GM12878 (cell line): ENCODE data around the gene RTN3. TPM values are rescaled to one million over a fixed set of nuclear protein-coding genes. Genes with fewer than 3 reads are reported as not detected.

Experiments
- ATAC-seq: fragments of 200-7000 bp; cut with Tn5 transposase; 3 replicates; pipeline ENCODE4 v1.9.1; 2020; ENCODE audit warnings: mild to moderate bottlenecking, moderate library complexity
- BruUV-seq: library from RNA; stranded (reverse); fragments of 400-500 nt; replicated peaks from 2 replicates; lab custom pipeline; 2021; lab: Mats Ljungman, UMichigan
- CTCF ChIA-PET: fragments of 300-600 bp; sonication (Branson Sonifier 250); formaldehyde crosslinking; extraction: SDS; loops from one replicate; lab custom pipeline; 2021; ENCODE audit warnings: inconsistent platforms; lab: Yijun Ruan, JAX
- POLR2A ChIA-PET: fragments of 350-600 bp; formaldehyde crosslinking; extraction: SDS; loops from one replicate; lab custom pipeline; 2021; ENCODE audit warnings: inconsistent platforms; lab: Charles Lee
- RAD21 ChIA-PET: fragments of 300-600 bp; sonication (Branson Sonifier 250); formaldehyde crosslinking; loops from one replicate; lab custom pipeline; 2023; ENCODE audit warnings: antibody characterized with exemption; ENCODE audit not compliant: unreplicated experiment; lab: Charles Lee
- SMC1A ChIA-PET: fragments of 300-600 bp; sonication (Branson Sonifier 250); formaldehyde crosslinking; loops from one replicate; lab custom pipeline; 2023; ENCODE audit not compliant: unreplicated experiment, uncharacterized antibody; lab: Charles Lee
- DNase-seq: peaks from one replicate; pipeline ENCODE4 v3.0.0-alpha.2; 2011; ENCODE audit warnings: low read depth, low spot score
- FAIRE-seq: peaks from 3 replicates; lab custom pipeline; 2011; peaks lifted over from hg19 to GRCh38; lab: Jason Lieb, UNC
- H2AFZ ChIP-seq: 2 replicates; pipeline ENCODE4 v1.6.0; 2011; ENCODE audit warnings: low read depth, low read length, control low read depth; ENCODE audit not compliant: control insufficient read depth
- H3K27ac ChIP-seq: 2 replicates; pipeline ENCODE4 v1.5.1; 2011; ENCODE audit warnings: control low read depth; ENCODE audit not compliant: control insufficient read depth, insufficient read depth
- H3K27me3 ChIP-seq, 2 experiments: replicated peaks in 1 of 2; 2 replicates each; pipeline versions ENCODE4 v1.6.0 to v1.6.1; 2011; ENCODE audit warnings: low read length in 1 of 2; ENCODE audit not compliant: control insufficient read depth in 2 of 2, insufficient read depth in 2 of 2
- H3K36me3 ChIP-seq, 2 experiments: 2 replicates each; pipeline ENCODE4 v1.5.1; 2011; ENCODE audit warnings: low read length in 1 of 2; ENCODE audit not compliant: control insufficient read depth in 2 of 2, insufficient read depth in 2 of 2
- H3K4me1 ChIP-seq: 2 replicates; pipeline ENCODE4 v1.6.1; 2011; ENCODE audit warnings: mild to moderate bottlenecking, low read length, moderate library complexity, mixed read lengths; ENCODE audit not compliant: control insufficient read depth, insufficient read depth
- H3K4me2 ChIP-seq: 2 replicates; pipeline ENCODE4 v1.6.0; 2011; ENCODE audit warnings: control low read depth; ENCODE audit not compliant: control insufficient read depth, insufficient read depth
- H3K4me3 ChIP-seq: fragments of 200-600 bp; sonication (generic); 2 replicates; pipeline ENCODE4 v1.5.1; 2016
- H3K79me2 ChIP-seq: 2 replicates; pipeline ENCODE4 v1.6.0; 2011; ENCODE audit warnings: low read length; ENCODE audit not compliant: control insufficient read depth, insufficient read depth
- H3K9ac ChIP-seq: 2 replicates; pipeline ENCODE4 v1.8.0; 2011; ENCODE audit warnings: low read length, control low read depth, mixed read lengths; ENCODE audit not compliant: control insufficient read depth, insufficient read depth
- H3K9me3 ChIP-seq: replicated peaks from 3 replicates; pipeline ENCODE4 v1.5.1; 2011; ENCODE audit warnings: mild to moderate bottlenecking, low read length; ENCODE audit not compliant: control insufficient read depth, insufficient read depth
- H4K20me1 ChIP-seq: 2 replicates; pipeline ENCODE4 v1.6.0; 2011; ENCODE audit not compliant: control insufficient read depth, insufficient read depth
- CBFB ChIP-seq: IDR thresholded peaks from 2 replicates; pipeline ENCODE4 v1.6.1; 2016; ENCODE audit warnings: antibody characterized with exemption, low read depth
- E4F1 ChIP-seq: fragments of 450-650 bp; IDR thresholded peaks from 2 replicates; pipeline ENCODE4 v1.6.1; 2018; ENCODE audit warnings: borderline replicate concordance, mild to moderate bottlenecking; ENCODE audit not compliant: partially characterized antibody
- GABPA ChIP-seq: IDR thresholded peaks from 2 replicates; pipeline ENCODE4 v1.6.1; 2014; ENCODE audit warnings: antibody characterized with exemption, low read depth, mild to moderate bottlenecking, inconsistent platforms
- NBN ChIP-seq: fragments of 450-650 bp; IDR thresholded peaks from 2 replicates; pipeline ENCODE4 v1.6.1; 2016
- NRF1 ChIP-seq: conservative IDR thresholded peaks from 2 replicates; pipeline ENCODE4 v1.6.1; 2011; ENCODE audit warnings: mild to moderate bottlenecking, low read depth, low read length, improper control_type of control experiment
- RAD21 ChIP-seq: IDR thresholded peaks from 2 replicates; pipeline ENCODE4 v1.6.1; 2011; ENCODE audit warnings: mild to moderate bottlenecking, low read depth, low read length, moderate library complexity; ENCODE audit not compliant: insufficient read depth
- RELB ChIP-seq: fragments of 450-650 bp; IDR thresholded peaks from 2 replicates; pipeline ENCODE4 v1.6.1; 2017; ENCODE audit warnings: low read depth, mild to moderate bottlenecking, moderate library complexity
- REST ChIP-seq: IDR thresholded peaks from 2 replicates; pipeline ENCODE4 v1.6.1; 2012; ENCODE audit warnings: mild to moderate bottlenecking, low read depth, low read length
- SMAD5 ChIP-seq: IDR thresholded peaks from 2 replicates; pipeline ENCODE4 v1.6.1; 2016; ENCODE audit warnings: antibody characterized with exemption, low read depth
- STAT1 ChIP-seq: fragments of 450-650 bp; conservative IDR thresholded peaks from 2 replicates; pipeline ENCODE4 v1.6.1; 2014; ENCODE audit warnings: antibody characterized with exemption, mild to moderate bottlenecking
- SUZ12 ChIP-seq: fragments of 200-600 bp; sonication (generic); IDR thresholded peaks from one replicate; pipeline ENCODE4 v1.6.1; 2018; ENCODE audit warnings: antibody characterized with exemption, mild to moderate bottlenecking; ENCODE audit not compliant: unreplicated experiment
- TAF1 ChIP-seq: IDR thresholded peaks from 2 replicates; pipeline ENCODE4 v1.6.1; 2011; ENCODE audit warnings: mild to moderate bottlenecking, low read depth, low read length, borderline replicate concordance
- WRNIP1 ChIP-seq: IDR thresholded peaks from 2 replicates; pipeline ENCODE4 v1.6.1; 2011; ENCODE audit warnings: low read depth, low read length, improper control_type of control experiment, borderline replicate concordance
- ZBED1 ChIP-seq: IDR thresholded peaks from 2 replicates; pipeline ENCODE4 v1.6.1; 2016; ENCODE audit warnings: borderline replicate concordance
- ZNF384 ChIP-seq: IDR thresholded peaks from 2 replicates; pipeline ENCODE4 v1.6.1; 2012; ENCODE audit warnings: low read depth, mild to moderate bottlenecking, low read length, improper control_type of control experiment, borderline replicate concordance
- WGBS: methylation state at CpG from one replicate; pipeline ENCODE4 v1.1.6; 2016; ENCODE audit warnings: low lambda C conversion rate; ENCODE audit not compliant: insufficient replicate concordance, insufficient coverage; ENCODE audit errors: missing lambda C conversion rate; 5-methylcytosine and 5-hydroxymethylcytosine counted together
- in situ Hi-C: fragments of 300-500 bp; cut with MboI; formaldehyde crosslinking; loops from 9 replicates; pipeline ENCODE4 v1.14.3; 2018; ENCODE audit warnings: mixed read lengths
- intact Hi-C: fragments of 100-400 bp; cut with micrococcal nuclease; formaldehyde crosslinking; loops from one replicate; pipeline ENCODE4 v1.14.2; 2022; ENCODE audit not compliant: unreplicated experiment
- polyA plus RNA-seq, 11 experiments: library from polyadenylated mRNA; depleted of rRNA in 4 of 11; unstranded in 6 of 11; stranded (reverse) in 5 of 11; fragments of >200 nt; fragmentation: Nextera tagmentation in 4 of 11; fragmentation: Illumina TruSeq in 1 of 11; extraction: Ambion mirVana in 4 of 11; extraction: Trizol in 1 of 11; gene quantifications; 1 replicate in 1 of 11; 2 replicates in 10 of 11; pipeline versions ENCODE4 v1.2.1 to v1.2.3, GENCODE V29; 2011 to 2016; ENCODE audit warnings: inconsistent platforms in 2 of 11, missing spikeins in 2 of 11, low read depth in 1 of 11
- total RNA-seq, 4 experiments: library from RNA; depleted of rRNA in 3 of 4; stranded (reverse); fragments of >200 nt in 3 of 4; fragmentation: Illumina TruSeq in 1 of 4; extraction: Trizol in 1 of 4; gene quantifications; 2 replicates each; pipeline versions ENCODE4 v1.2.1 to v1.2.3, GENCODE V29; 2013 to 2021
- TF ChIP-seq, protein P1 (sequence below): IDR thresholded peaks from 2 replicates; pipeline ENCODE4 v1.6.1; 2011; ENCODE audit warnings: low read depth, mild to moderate bottlenecking, low read length, moderate library complexity, borderline replicate concordance; ENCODE audit errors: extremely low read depth

RTN3 gene
- total and polyA plus RNA-seq, 10 of the 15 experiments (the other 5 are each of a cell fraction or from before 2014, with no cell fraction given): 22.9 to 64.2 (median 47.0) TPM

- TF ChIP-seq REST (no peak), STAT1 (no peak), RAD21 (no peak), TAF1 (no peak), WRNIP1 (no peak)
Measured at GRCh38 chr11:63775191-63775590, 93.9 kb downstream of the RTN3 start (continued).

- no peak overlapping the region for H3K9ac ChIP-seq
- SMC1A ChIA-PET: interaction anchor here (1.2 to 1.5 kb wide), 2 partner anchors 20 to 42 kb away, joined by 4 read pairs; no protein-coding TSS in a partner anchor
- ATAC-seq: no peak
- CTCF ChIA-PET: interaction anchor here (0.7 to 1.1 kb wide), 3 partner anchors 12 to 49 kb away, joined by 3 to 4 read pairs (median 3); no protein-coding TSS in a partner anchor
- H3K79me2 ChIP-seq: no peaks in the 10 kb centered on the region
- WGBS: 89% methylated on average over 2 of the region's 2 CpGs
- no peak overlapping the region for H3K4me2 ChIP-seq
- BruUV-seq: no TSS peak
- H2AFZ ChIP-seq: no peak overlapping the region
- H3K9me3 ChIP-seq: no peaks in the 10 kb centered on the region
- H4K20me1 ChIP-seq: no peaks in the 10 kb centered on the region
- POLR2A ChIA-PET: interaction anchor here (0.6 kb wide), 2 partner anchors 52 to 265 kb away, joined by 3 to 4 read pairs; no protein-coding TSS in a partner anchor
- no peaks in the 10 kb centered on the region for H3K4me1 ChIP-seq
- no peak for DNase-seq
- RAD21 ChIA-PET: interaction anchor here (0.8 kb wide), 1 partner anchor 108 kb away, joined by 3 read pairs; the partner anchor contains the start of gene ATL3
- peaks cover 0 to 2% of the 10 kb centered on the region in 2 experiments; a peak in 1 of 4 replicates for H3K27me3 ChIP-seq
- in situ Hi-C loops (no loop called here), intact Hi-C loops (no loop called here)
- TF ChIP-seq CBFB (no peak), GABPA (no peak), NBN (no peak), SMAD5 (no peak), E4F1 (no peak), SUZ12 (no peak), ZNF384 (no peak), ZBED1 (no peak), RELB (no peak), NRF1 (no peak)
- TF ChIP-seq, protein P1, sequence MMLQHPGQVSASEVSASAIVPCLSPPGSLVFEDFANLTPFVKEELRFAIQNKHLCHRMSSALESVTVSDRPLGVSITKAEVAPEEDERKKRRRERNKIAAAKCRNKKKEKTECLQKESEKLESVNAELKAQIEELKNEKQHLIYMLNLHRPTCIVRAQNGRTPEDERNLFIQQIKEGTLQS: no peak
- no peak overlapping the region for H3K4me3 ChIP-seq
- FAIRE-seq: no peak
- no peak overlapping the region for H3K27ac ChIP-seq
- H3K36me3 ChIP-seq: no peaks in the 10 kb centered on the region
Measured at GRCh38 chr11:63779039-63779438, 97.7 kb downstream of the RTN3 start.
